NCI-H748 treated with DMSO at 0.1 percent for 48 hours (cell line): ENCODE measurements around the gene STAC2.

Experiments
- DNase-seq: peaks from one replicate; lab custom pipeline; 2025; lab: John Stamatoyannopoulos, UW

The STAC2 gene

GRCh38 chr17:39209317-39210092 lies 16.2 kb downstream of the STAC2 start:
- no peak for DNase-seq

- DNase-seq: no peak
Measured at GRCh38 chr17:39208893-39209292, 16.9 kb downstream of the STAC2 start.

- DNase-seq: no peak
Measured at GRCh38 chr17:39208136-39208535, 17.6 kb downstream of the STAC2 start.

GRCh38 chr17:39205112-39205526 lies 20.6 kb downstream of the STAC2 start:
- no peak for DNase-seq

- DNase-seq: no peak
Measured at GRCh38 chr17:39204245-39204644, 21.5 kb downstream of the STAC2 start.

- DNase-seq: no peak
Measured at GRCh38 chr17:39200957-39201510, 24.7 kb downstream of the STAC2 start.

GRCh38 chr17:39200070-39200879 lies 25.5 kb downstream of the STAC2 start, which contains the start of gene RPL19:
Gene RPL19, plus strand, starts transcription at chr17:39200283. Its CDS starts 62 bp downstream, at chr17:39200345.
- peak; percentile 91 for DNase-seq

- DNase-seq: no peak
Measured at GRCh38 chr17:39199820-39200069, 26.0 kb downstream of the STAC2 start.

- DNase-seq: no peak
Measured at GRCh38 chr17:39198186-39198566, 27.6 kb downstream of the STAC2 start.

GRCh38 chr17:39197380-39198185 lies 28.2 kb downstream of the STAC2 start, which contains the start of gene CACNB1:
Gene CACNB1, minus strand, starts transcription at chr17:39197669. Its CDS starts 174 bp downstream, at chr17:39197495.
- DNase-seq: peak; percentile 72

GRCh38 chr17:39196808-39197291 lies 28.9 kb downstream of the STAC2 start:
- no peak for DNase-seq

- no peak for DNase-seq
Measured at GRCh38 chr17:39196241-39196807, 29.4 kb downstream of the STAC2 start.

- no peak for DNase-seq
Measured at GRCh38 chr17:39195568-39196160, 30.1 kb downstream of the STAC2 start.

GRCh38 chr17:39194985-39195524 lies 30.7 kb downstream of the STAC2 start:
- no peak for DNase-seq

- DNase-seq: no peak
Measured at GRCh38 chr17:39194089-39194984, 31.4 kb downstream of the STAC2 start.

GRCh38 chr17:39193346-39193745 lies 32.4 kb downstream of the STAC2 start:
- no peak for DNase-seq

- no peak for DNase-seq
Measured at GRCh38 chr17:39192901-39193300, 32.8 kb downstream of the STAC2 start.

GRCh38 chr17:39191750-39192510 lies 33.8 kb downstream of the STAC2 start:
- no peak for DNase-seq
